ENCODE measurements around the gene OPN3.
"Not testable (repeated sequence)": the region's sequence is repeated elsewhere in the genome, so short reads cannot be mapped to it uniquely, and the experiment has no call there.

The OPN3 gene

GRCh38 chr1:241640149-241640866 lies at the start of gene OPN3, which contains the start of gene CHML:
OPN3 (minus strand) TSS chr1:241640369; CDS start chr1:241640254, 115 bp downstream.
CHML (minus strand) TSS chr1:241640369; CDS start chr1:241635766, 4,603 bp downstream.
- DNase-seq = peak; percentile 86 to 94 (median 89)

- no peak for DNase-seq
These were observed 48.8 kb upstream of the OPN3 start for GRCh38 chr1:241688940-241689368.

GRCh38 chr1:241684108-241684507 lies 43.9 kb upstream of the OPN3 start:
- DNase-seq = no peak

GRCh38 chr1:241682921-241683320 lies 42.8 kb upstream of the OPN3 start:
- DNase-seq = no peak

- DNase-seq = not testable (repeated sequence)
These were observed 41.8 kb upstream of the OPN3 start for GRCh38 chr1:241681861-241682448.

- no peak for DNase-seq
These were observed 39.8 kb upstream of the OPN3 start for GRCh38 chr1:241679961-241680360.

GRCh38 chr1:241679404-241679803 lies 39.2 kb upstream of the OPN3 start:
- no peak for DNase-seq

- no peak for DNase-seq
These were observed 38.4 kb upstream of the OPN3 start for GRCh38 chr1:241678536-241678935.

- no peak for DNase-seq
These were observed 37.0 kb upstream of the OPN3 start for GRCh38 chr1:241677201-241677600.

- DNase-seq = no peak
These were observed 35.8 kb upstream of the OPN3 start for GRCh38 chr1:241675983-241676382.

GRCh38 chr1:241674805-241675384 lies 34.7 kb upstream of the OPN3 start:
- no peak for DNase-seq

GRCh38 chr1:241672301-241672700 lies 32.1 kb upstream of the OPN3 start:
- no peak for DNase-seq

GRCh38 chr1:241666419-241666818 lies 26.2 kb upstream of the OPN3 start:
- no peak for DNase-seq

- DNase-seq = no peak
These were observed 20.3 kb upstream of the OPN3 start for GRCh38 chr1:241660424-241660972.

- DNase-seq = not testable (repeated sequence)
These were observed 18.8 kb upstream of the OPN3 start for GRCh38 chr1:241659016-241659415.

- no peak for DNase-seq
These were observed 18.1 kb upstream of the OPN3 start for GRCh38 chr1:241658081-241658793.

GRCh38 chr1:241654641-241655040 lies 14.5 kb upstream of the OPN3 start:
- no peak for DNase-seq

GRCh38 chr1:241654019-241654418 lies 13.8 kb upstream of the OPN3 start:
- no peak for DNase-seq

GRCh38 chr1:241652012-241652411 lies 11.8 kb upstream of the OPN3 start, which contains the start of gene WDR64:
WDR64 (plus strand) TSS chr1:241652281; CDS start chr1:241652485, 204 bp downstream.
- DNase-seq = no peak

- DNase-seq = no peak
These were observed 8.0 kb upstream of the OPN3 start for GRCh38 chr1:241648159-241648558.

GRCh38 chr1:241647658-241648057 lies 7.5 kb upstream of the OPN3 start:
- DNase-seq = no peak

GRCh38 chr1:241646201-241646600 lies 6.0 kb upstream of the OPN3 start:
- DNase-seq = no peak

GRCh38 chr1:241645199-241645598 lies 5.0 kb upstream of the OPN3 start:
- no peak for DNase-seq

Measured in activated CD4-positive, CD25-positive, alpha-beta regulatory T cell (primary cell).